22Rv1 (cell line): ENCODE results near the gene TRIM32.

Experiments used
- CTCF ChIP-seq: fragments of 450-650 bp; IDR thresholded peaks from 2 replicates; pipeline ENCODE4 v1.5.1; 2017; ENCODE audit warnings: mild to moderate bottlenecking
- ZFX ChIP-seq: fragments of 450-650 bp; IDR thresholded peaks from 2 replicates; pipeline ENCODE4 v1.6.1; 2017; ENCODE audit warnings: antibody characterized with exemption, borderline replicate concordance

GRCh38 chr9:116695438-116695837 is 8.3 kb downstream of the TRIM32 start:
- no peak for TF ChIP-seq CTCF
- TF ChIP-seq ZFX, result no peak
